ENCODE measurements around the gene ACOT11. TPM values are rescaled to one million over a fixed set of nuclear protein-coding genes. Genes with fewer than 3 reads are reported as not detected.

Gene ACOT11
- total and polyA plus RNA-seq, 12 donors = 25.8 to 77.2 (median 54.7) TPM

DNA sequence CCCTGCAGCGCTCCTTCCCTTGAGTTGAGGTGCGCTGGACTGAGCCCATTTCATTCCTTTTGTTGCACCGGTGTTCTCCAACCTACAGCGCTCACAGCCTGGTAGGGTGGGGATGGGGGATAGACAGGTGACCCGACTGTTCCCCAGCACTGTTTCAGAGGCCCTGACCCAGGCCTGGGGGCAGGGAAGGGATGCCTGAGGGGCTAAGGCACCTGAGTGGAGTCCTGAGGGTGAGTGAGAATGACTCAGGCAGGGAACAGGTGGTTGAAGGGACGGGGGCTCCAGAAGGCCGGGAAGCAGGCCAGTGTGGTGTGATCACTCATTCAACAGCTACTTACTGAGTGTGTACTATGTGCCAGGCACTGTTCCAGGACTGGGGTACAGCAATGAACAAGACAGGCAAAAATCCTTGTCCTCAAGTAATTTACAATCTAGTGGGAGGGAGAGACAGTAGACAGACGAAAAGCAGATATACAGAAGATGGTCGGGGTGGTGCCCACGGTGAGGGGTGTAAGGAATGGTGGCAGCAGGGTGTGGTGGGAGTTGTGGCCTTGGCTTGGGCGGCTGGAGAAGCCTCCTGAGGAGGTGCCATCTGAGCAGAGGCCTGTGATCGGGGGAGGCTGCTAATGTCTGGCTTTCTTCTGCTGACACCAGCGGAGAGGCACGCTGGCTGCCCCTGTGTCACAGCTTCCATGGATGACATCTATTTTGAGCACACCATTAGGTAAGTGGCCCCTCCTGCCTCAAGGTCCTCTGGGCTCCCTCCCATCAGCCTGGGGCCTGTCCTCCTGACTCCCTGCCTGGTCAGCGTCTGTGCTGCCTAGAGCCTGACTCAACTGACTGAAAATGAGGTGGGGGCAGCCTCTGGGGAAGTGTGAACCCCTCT lies 37.4 kb downstream of the ACOT11 start:
- intact Hi-C loops (cut with DNase I) = loop anchor here in 3 of 10 donors (1.0 to 2.0 kb wide), 3 partner anchors 26 to 39 kb away; partner anchors contain the start of gene ACOT11 (in 1 of the 3)
- 58 to 70% methylated on average over 14 to 15 of the region's 15 CpGs for WGBS, 2 donors
- ATAC-seq (peak; percentile 50 to 81 (median 76)), DNase-seq (peak; percentile 65 to 82)
- Histone ChIP-seq H3K4me3 (no peak overlapping the region), H3K27ac (peak overlapping the region; percentile 56 to 93 (median 84)), H3K36me3 (peaks cover 0 to 16% (median 0%) of the 10 kb centered on the region in 9 donors), H3K27me3 (no peaks in the 10 kb centered on the region), H3K4me1 (peaks cover 4 to 72% (median 47%) of the 10 kb centered on the region in 9 donors), H3K9me3 (no peaks in the 10 kb centered on the region)
- TF ChIP-seq, protein P1, sequence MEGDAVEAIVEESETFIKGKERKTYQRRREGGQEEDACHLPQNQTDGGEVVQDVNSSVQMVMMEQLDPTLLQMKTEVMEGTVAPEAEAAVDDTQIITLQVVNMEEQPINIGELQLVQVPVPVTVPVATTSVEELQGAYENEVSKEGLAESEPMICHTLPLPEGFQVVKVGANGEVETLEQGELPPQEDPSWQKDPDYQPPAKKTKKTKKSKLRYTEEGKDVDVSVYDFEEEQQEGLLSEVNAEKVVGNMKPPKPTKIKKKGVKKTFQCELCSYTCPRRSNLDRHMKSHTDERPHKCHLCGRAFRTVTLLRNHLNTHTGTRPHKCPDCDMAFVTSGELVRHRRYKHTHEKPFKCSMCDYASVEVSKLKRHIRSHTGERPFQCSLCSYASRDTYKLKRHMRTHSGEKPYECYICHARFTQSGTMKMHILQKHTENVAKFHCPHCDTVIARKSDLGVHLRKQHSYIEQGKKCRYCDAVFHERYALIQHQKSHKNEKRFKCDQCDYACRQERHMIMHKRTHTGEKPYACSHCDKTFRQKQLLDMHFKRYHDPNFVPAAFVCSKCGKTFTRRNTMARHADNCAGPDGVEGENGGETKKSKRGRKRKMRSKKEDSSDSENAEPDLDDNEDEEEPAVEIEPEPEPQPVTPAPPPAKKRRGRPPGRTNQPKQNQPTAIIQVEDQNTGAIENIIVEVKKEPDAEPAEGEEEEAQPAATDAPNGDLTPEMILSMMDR (IDR thresholded peaks at IDR 0.05) = no peak

DNA sequence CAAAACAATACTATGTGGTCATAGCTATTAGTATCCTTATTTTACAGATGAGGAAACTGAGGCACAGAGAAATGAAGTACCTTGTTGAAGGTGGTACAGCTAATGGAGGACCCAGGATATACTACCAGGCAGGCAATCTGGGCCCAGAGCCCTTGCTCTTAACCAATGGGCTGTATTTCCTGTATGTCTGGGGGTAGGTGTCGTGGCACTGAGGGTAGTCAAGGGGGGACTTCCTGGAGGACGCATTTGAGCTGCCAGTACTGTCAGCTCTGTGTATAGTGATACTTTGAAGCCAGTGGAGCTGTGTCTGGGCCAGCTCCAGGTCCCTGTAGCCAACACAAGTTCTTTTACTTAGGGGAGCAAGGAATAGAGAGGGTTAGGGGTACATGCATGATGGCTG lies 40.3 kb downstream of the ACOT11 start:
- peak overlapping the region in 5 of 10 donors; percentile 7 to 92 (median 39) for H3K27ac ChIP-seq
- TF ChIP-seq, protein P1 (IDR thresholded peaks at IDR 0.05) = no peak
- no peak for DNase-seq
- no peak for ATAC-seq
- peaks cover 0 to 38% (median 0%) of the 10 kb centered on the region in 9 donors for H3K36me3 ChIP-seq
- H3K4me3 ChIP-seq = no peak overlapping the region
- 37 to 48% methylated on average over 2 of the region's 2 CpGs for WGBS, 2 donors
- H3K4me1 ChIP-seq = peaks cover 0 to 63% (median 24%) of the 10 kb centered on the region in 9 donors
- intact Hi-C loops (cut with DNase I) = no loop called here
- no peaks in the 10 kb centered on the region for H3K27me3 ChIP-seq
- H3K9me3 ChIP-seq = no peaks in the 10 kb centered on the region

DNA sequence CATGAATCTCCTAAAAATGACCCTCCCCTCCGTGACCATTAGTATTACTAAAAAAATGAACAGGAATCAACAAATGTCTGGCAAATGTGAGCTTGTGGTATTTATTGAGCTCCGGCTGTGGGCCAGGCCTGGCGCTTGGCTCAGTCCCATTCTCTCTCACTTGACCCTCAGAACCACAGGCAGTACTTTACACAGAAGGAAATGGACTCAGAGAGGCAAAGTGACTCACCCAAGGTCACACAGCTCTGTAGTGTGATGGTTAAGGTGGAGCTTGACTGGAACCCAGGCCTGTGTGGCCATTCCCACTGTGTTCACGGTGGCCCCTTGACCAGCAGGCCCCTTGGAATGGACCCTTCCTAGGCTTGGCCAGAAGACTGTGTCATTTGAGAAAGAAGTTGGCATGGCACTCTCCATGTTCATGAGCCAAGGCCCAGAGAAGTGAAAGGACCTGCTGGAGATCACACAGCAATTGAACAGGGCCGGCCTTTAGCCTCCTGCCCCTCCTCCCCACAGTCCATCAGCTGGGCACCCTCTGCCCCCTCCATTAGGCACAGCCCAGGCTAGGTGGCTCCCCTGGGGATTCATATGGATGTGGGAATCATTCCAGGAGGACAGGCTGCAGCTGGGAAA lies 43.2 kb downstream of the ACOT11 start:
- Histone ChIP-seq H3K4me3 (no peak overlapping the region), H3K9me3 (no peaks in the 10 kb centered on the region), H3K36me3 (peaks cover 0 to 50% (median 0%) of the 10 kb centered on the region in 9 donors), H3K27ac (peak overlapping the region in 5 of 10 donors; percentile 33 to 68 (median 46)), H3K27me3 (no peaks in the 10 kb centered on the region), H3K4me1 (peaks cover 0 to 45% (median 8%) of the 10 kb centered on the region in 9 donors)
- no peak for DNase-seq
- no peak for ATAC-seq
- TF ChIP-seq, protein P1 (IDR thresholded peaks at IDR 0.05) = no peak
- intact Hi-C loops (cut with DNase I) = no loop called here
- WGBS, 2 donors = 78 to 79% methylated on average over 5 of the region's 5 CpGs

DNA sequence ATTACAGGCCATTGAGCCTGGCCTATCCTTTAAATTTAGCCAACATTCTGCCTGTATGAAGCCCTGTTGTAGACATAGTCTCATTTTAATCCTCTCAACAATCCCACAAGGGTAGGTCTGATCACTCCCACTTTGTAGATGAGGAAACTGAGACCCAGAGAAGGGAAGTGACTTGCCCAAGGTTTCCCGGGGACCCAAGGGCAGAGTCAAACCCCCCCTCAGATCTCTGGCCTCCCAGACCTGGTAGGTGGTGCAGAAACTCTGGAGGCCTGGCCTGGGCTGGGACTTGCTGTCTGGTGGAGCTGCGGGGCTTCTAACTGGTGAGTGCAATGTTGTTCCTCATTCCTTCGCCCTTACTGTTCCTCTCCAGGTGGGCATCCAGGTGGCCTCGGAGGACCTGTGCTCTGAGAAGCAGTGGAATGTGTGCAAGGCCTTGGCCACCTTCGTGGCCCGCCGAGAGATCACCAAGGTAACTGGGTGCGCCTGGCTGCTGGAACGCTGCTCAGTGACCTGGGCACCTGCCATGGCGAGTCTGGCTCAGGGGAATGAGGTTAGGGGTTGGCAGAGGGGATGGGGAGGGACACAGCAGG lies 45.6 kb downstream of the ACOT11 start:
- no peak for DNase-seq
- 82 to 83% methylated on average over 10 of the region's 10 CpGs for WGBS, 2 donors
- Histone ChIP-seq H3K36me3 (peaks cover 0 to 66% (median 9%) of the 10 kb centered on the region in 9 donors), H3K27me3 (no peaks in the 10 kb centered on the region), H3K27ac (peak overlapping the region in 3 of 10 donors; percentile 9 to 19 (median 10)), H3K9me3 (no peaks in the 10 kb centered on the region), H3K4me3 (no peak overlapping the region), H3K4me1 (peaks cover 0 to 42% (median 6%) of the 10 kb centered on the region in 9 donors)
- TF ChIP-seq, protein P1 (IDR thresholded peaks at IDR 0.05) = no peak
- no peak for ATAC-seq
- intact Hi-C loops (cut with DNase I) = no loop called here

All from heart right ventricle (tissue), 16 donors.